ENCODE data around the gene KLLN. TPM values are rescaled to one million over a fixed set of nuclear protein-coding genes. Genes with fewer than 3 reads are reported as not detected.

The KLLN gene
- total RNA-seq, 1 experiment from 2014 or later: 0.57 TPM

GRCh38 chr10:87818505-87819288 lies 44.6 kb downstream of the KLLN start:
- POLR2A ChIA-PET (ENCODE audit: unreplicated experiment): interaction anchor here (0.6 to 1.0 kb wide), 3 partner anchors 43 to 711 kb away, joined by 5 to 19 read pairs (median 18); no protein-coding TSS in a partner anchor
- Histone ChIP-seq H3K79me2 (ENCODE audit: low read depth) (peaks cover 43% of the 10 kb centered on the region), H3K9me2 (ENCODE audit: insufficient read depth) (no peaks in the 10 kb centered on the region), H3K27ac (peak overlapping the region; percentile 80), H3K27me3 (ENCODE audit: insufficient read depth, low read depth) (no peaks in the 10 kb centered on the region), H3K4me1 (replicated peaks; ENCODE audit: insufficient read depth) (peaks cover 24% of the 10 kb centered on the region), H4K20me1 (ENCODE audit: insufficient read depth) (peaks cover 7% of the 10 kb centered on the region), H3K9me3 (ENCODE audit: insufficient read depth, low read depth) (no peaks in the 10 kb centered on the region), H3K4me2 (peak overlapping the region; percentile 88), H3K4me3 (peak overlapping the region; percentile 88), H3K36me3 (ENCODE audit: low read depth) (peaks cover 8% of the 10 kb centered on the region), H2AFZ (peak overlapping the region; percentile 96), H3F3A (ENCODE audit: insufficient read depth, low read depth) (peaks cover 9% of the 10 kb centered on the region)
- TF ChIP-seq EZH2 (IDR thresholded peaks at IDR 0.05; ENCODE audit: low read depth): no peak
- TF ChIP-seq, protein P1, sequence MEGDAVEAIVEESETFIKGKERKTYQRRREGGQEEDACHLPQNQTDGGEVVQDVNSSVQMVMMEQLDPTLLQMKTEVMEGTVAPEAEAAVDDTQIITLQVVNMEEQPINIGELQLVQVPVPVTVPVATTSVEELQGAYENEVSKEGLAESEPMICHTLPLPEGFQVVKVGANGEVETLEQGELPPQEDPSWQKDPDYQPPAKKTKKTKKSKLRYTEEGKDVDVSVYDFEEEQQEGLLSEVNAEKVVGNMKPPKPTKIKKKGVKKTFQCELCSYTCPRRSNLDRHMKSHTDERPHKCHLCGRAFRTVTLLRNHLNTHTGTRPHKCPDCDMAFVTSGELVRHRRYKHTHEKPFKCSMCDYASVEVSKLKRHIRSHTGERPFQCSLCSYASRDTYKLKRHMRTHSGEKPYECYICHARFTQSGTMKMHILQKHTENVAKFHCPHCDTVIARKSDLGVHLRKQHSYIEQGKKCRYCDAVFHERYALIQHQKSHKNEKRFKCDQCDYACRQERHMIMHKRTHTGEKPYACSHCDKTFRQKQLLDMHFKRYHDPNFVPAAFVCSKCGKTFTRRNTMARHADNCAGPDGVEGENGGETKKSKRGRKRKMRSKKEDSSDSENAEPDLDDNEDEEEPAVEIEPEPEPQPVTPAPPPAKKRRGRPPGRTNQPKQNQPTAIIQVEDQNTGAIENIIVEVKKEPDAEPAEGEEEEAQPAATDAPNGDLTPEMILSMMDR (conservative IDR thresholded peaks at IDR 0.05): no peak
- DNase-seq: peak; percentile 29 to 46
- BruUV-seq (replicated peaks): TSS peak; percentile 67
- intact Hi-C loops (cut with micrococcal nuclease; ENCODE audit: unreplicated experiment): loop anchor here (5.0 kb wide), 1 partner anchor 44 kb away; the partner anchor contains the start of genes KLLN and PTEN
- CTCF ChIA-PET: interaction anchor here (0.5 to 1.5 kb wide), 3 partner anchors 27 to 566 kb away, joined by 3 to 7 read pairs (median 3); no protein-coding TSS in a partner anchor

- Histone ChIP-seq H3K79me2 (ENCODE audit: low read depth) (peaks cover 46% of the 10 kb centered on the region), H3K9me3 (ENCODE audit: insufficient read depth, low read depth) (no peaks in the 10 kb centered on the region), H3K36me3 (ENCODE audit: low read depth) (peaks cover 8% of the 10 kb centered on the region), H3F3A (ENCODE audit: insufficient read depth, low read depth) (peaks cover 9% of the 10 kb centered on the region), H3K27me3 (ENCODE audit: insufficient read depth, low read depth) (no peaks in the 10 kb centered on the region), H3K27ac (peak within 1 kb of the TSS; percentile 80), H3K4me3 (peak within 1 kb of the TSS; percentile 88), H2AFZ (peak within 1 kb of the TSS; percentile 96), H3K4me1 (replicated peaks; ENCODE audit: insufficient read depth) (peaks cover 24% of the 10 kb centered on the region), H3K9me2 (ENCODE audit: insufficient read depth) (no peaks in the 10 kb centered on the region), H4K20me1 (ENCODE audit: insufficient read depth) (peaks cover 7% of the 10 kb centered on the region), H3K4me2 (peak within 1 kb of the TSS; percentile 88)
- ChIA-PET CTCF (interaction anchor here (1.5 kb wide), 1 partner anchor 28 kb away, joined by 7 read pairs; no protein-coding TSS in a partner anchor), POLR2A (ENCODE audit: unreplicated experiment) (interaction anchor here (1.0 kb wide), 1 partner anchor 44 kb away, joined by 5 read pairs; no protein-coding TSS in a partner anchor)
- TF ChIP-seq EZH2 (IDR thresholded peaks at IDR 0.05; ENCODE audit: low read depth): no peak
- peak; percentile 73 to 81 for DNase-seq
- intact Hi-C loops (cut with micrococcal nuclease; ENCODE audit: unreplicated experiment): loop anchor here (5.0 kb wide), 1 partner anchor 44 kb away; the partner anchor contains the start of genes KLLN and PTEN
- BruUV-seq (replicated peaks): TSS peak; percentile 71
These were observed 45.5 kb downstream of the KLLN start, which contains the start of gene ATAD1 for GRCh38 chr10:87817609-87818504. ATAD1 (minus strand) TSS chr10:87818226; CDS start chr10:87814599, 3,627 bp downstream.

DNA sequence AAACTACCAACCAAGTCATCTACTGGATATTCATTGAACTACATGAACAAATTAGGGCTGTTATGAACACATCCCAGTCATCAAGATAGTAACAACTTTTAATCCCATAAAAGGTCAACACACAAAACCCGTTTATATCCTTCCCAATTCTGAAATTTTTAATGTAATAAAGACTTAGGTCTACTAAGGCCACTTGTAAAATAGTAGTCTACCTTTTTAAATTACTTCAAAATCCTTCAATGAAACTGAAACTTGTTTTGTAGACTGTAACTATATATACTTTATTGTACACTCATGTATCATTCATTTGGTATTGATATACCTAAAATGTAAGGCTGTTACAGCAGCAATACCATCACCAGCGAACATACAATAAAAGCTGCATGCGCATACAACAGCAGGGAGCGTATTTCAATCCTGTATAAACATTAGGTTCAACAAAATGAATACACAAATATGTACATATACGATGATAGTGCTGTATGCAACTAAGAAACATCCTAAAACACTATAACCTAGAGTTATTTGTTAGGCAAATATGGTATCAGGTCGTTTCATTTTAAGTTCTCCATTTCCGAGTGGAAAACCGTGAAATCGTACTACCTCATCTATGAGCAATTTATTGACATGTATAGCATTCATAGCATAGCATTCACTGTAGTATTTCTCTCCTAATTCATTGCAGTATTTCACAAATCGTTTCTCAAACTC lies 46.3 kb downstream of the KLLN start:
- intact Hi-C loops (cut with micrococcal nuclease; ENCODE audit: unreplicated experiment): loop anchor here (5.0 kb wide), 1 partner anchor 45 kb away; the partner anchor contains the start of genes KLLN and PTEN
- Histone ChIP-seq H3K4me3 (peak overlapping the region; percentile 88), H3K9me3 (ENCODE audit: insufficient read depth, low read depth) (no peaks in the 10 kb centered on the region), H3F3A (ENCODE audit: insufficient read depth, low read depth) (peaks cover 9% of the 10 kb centered on the region), H4K20me1 (ENCODE audit: insufficient read depth) (peaks cover 7% of the 10 kb centered on the region), H2AFZ (peak overlapping the region; percentile 96), H3K36me3 (ENCODE audit: low read depth) (peaks cover 8% of the 10 kb centered on the region), H3K9me2 (ENCODE audit: insufficient read depth) (no peaks in the 10 kb centered on the region), H3K4me1 (replicated peaks; ENCODE audit: insufficient read depth) (peaks cover 24% of the 10 kb centered on the region), H3K27me3 (ENCODE audit: insufficient read depth, low read depth) (no peaks in the 10 kb centered on the region), H3K27ac (peak overlapping the region; percentile 80), H3K79me2 (ENCODE audit: low read depth) (peaks cover 52% of the 10 kb centered on the region), H3K4me2 (peak overlapping the region; percentile 88)
- ChIA-PET POLR2A (ENCODE audit: unreplicated experiment) (no interaction called here), CTCF (interaction anchor here (1.5 kb wide), 1 partner anchor 29 kb away, joined by 7 read pairs; no protein-coding TSS in a partner anchor)
- no peak for TF ChIP-seq EZH2 (IDR thresholded peaks at IDR 0.05; ENCODE audit: low read depth)
- TF ChIP-seq, protein P1 (conservative IDR thresholded peaks at IDR 0.05): no peak
- BruUV-seq (replicated peaks): no TSS peak
- DNase-seq: no peak
